OCI-LY3 (cell line): ENCODE measurements around the gene PKN3.

Experiments used
- EZH2phosphoT487 ChIP-seq: fragments of 200-600 bp; shearing (Covaris generic); IDR thresholded peaks from 2 replicates; pipeline ENCODE4 v1.6.1; 2018; ENCODE audit warnings: antibody characterized with exemption, mixed run types, low read depth
- TF ChIP-seq, protein P1 (sequence below): fragments of 200-600, 300-600 bp; sonication (generic); IDR thresholded peaks from 2 replicates; pipeline ENCODE4 v1.5.1; 2014; ENCODE audit warnings: antibody characterized with exemption, low read length, low read depth

DNA sequence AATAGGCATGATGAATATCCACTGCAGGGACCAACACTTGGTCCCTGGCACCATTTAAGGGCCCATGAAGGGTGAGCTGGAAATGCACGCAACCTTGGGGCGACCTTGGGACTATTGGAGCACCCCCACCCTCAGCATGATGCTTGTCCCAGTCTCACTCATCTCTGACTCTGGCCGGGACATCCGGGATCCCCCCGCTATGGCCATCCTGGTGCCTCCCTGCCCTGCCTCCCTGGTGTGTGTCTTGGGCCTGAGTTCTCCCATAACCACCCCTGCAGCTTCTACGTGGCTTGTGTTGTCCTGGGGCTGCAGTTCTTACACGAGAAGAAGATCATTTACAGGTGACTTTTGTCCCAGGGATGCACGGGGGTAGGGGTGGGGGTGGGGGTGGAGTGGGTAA is 15.7 kb downstream of the PKN3 start:
- TF ChIP-seq, protein P1, sequence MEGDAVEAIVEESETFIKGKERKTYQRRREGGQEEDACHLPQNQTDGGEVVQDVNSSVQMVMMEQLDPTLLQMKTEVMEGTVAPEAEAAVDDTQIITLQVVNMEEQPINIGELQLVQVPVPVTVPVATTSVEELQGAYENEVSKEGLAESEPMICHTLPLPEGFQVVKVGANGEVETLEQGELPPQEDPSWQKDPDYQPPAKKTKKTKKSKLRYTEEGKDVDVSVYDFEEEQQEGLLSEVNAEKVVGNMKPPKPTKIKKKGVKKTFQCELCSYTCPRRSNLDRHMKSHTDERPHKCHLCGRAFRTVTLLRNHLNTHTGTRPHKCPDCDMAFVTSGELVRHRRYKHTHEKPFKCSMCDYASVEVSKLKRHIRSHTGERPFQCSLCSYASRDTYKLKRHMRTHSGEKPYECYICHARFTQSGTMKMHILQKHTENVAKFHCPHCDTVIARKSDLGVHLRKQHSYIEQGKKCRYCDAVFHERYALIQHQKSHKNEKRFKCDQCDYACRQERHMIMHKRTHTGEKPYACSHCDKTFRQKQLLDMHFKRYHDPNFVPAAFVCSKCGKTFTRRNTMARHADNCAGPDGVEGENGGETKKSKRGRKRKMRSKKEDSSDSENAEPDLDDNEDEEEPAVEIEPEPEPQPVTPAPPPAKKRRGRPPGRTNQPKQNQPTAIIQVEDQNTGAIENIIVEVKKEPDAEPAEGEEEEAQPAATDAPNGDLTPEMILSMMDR = no peak
- TF ChIP-seq EZH2phosphoT487 = no peak
